Mesenchymal stem cell (in vitro differentiated cells and primary cell): Measurements from ENCODE around the gene HRK. TPM values are rescaled to one million over a fixed set of nuclear protein-coding genes. Genes with fewer than 3 reads are reported as not detected.

Source experiments
- DNase-seq: peaks from one replicate; pipeline ENCODE4 v3.0.0-alpha.2; 2013
- H2AFZ ChIP-seq: one replicate; pipeline ENCODE4 v1.6.1; 2013; ENCODE audit warnings: low read depth, mild to moderate bottlenecking, control low read depth, inconsistent platforms, low read length, moderate library complexity
- H2AK5ac ChIP-seq: 2 replicates; pipeline ENCODE4 v1.6.1; 2013; ENCODE audit warnings: low read length, moderate library complexity, mild to moderate bottlenecking, inconsistent platforms; ENCODE audit not compliant: severe bottlenecking
- H2BK120ac ChIP-seq: one replicate; pipeline ENCODE4 v1.6.1; 2013; ENCODE audit warnings: low read depth, mild to moderate bottlenecking, inconsistent platforms, low read length, moderate library complexity
- H2BK12ac ChIP-seq, 2 experiments: one replicate each; pipeline ENCODE4 v1.6.1; 2013; ENCODE audit warnings: inconsistent platforms in 2 of 2, low read length in 2 of 2, mild to moderate bottlenecking in 2 of 2, moderate library complexity in 2 of 2, control low read depth in 1 of 2
- H2BK15ac ChIP-seq: one replicate; pipeline ENCODE4 v1.6.1; 2013; ENCODE audit warnings: mild to moderate bottlenecking, low read depth, inconsistent platforms; ENCODE audit not compliant: poor library complexity, severe bottlenecking
- H2BK5ac ChIP-seq: 2 replicates; pipeline ENCODE4 v1.6.1; 2013; ENCODE audit warnings: low read depth, mild to moderate bottlenecking, low read length, control low read depth, inconsistent platforms; ENCODE audit not compliant: poor library complexity, severe bottlenecking
- H3K14ac ChIP-seq, 2 experiments: one replicate each; pipeline ENCODE4 v1.6.1; 2013; ENCODE audit warnings: inconsistent platforms in 2 of 2, low read length in 2 of 2, control low read depth in 1 of 2, mild to moderate bottlenecking in 1 of 2, moderate library complexity in 1 of 2
- H3K18ac ChIP-seq, 2 experiments: one replicate each; pipeline ENCODE4 v1.6.1; 2013; ENCODE audit warnings: inconsistent platforms in 2 of 2, low read length in 2 of 2, control low read depth in 1 of 2, low read depth in 1 of 2, mild to moderate bottlenecking in 1 of 2
- H3K23ac ChIP-seq, 2 experiments: one replicate each; pipeline ENCODE4 v1.6.1; 2013; ENCODE audit warnings: inconsistent platforms in 2 of 2, low read length in 2 of 2, mild to moderate bottlenecking in 2 of 2, moderate library complexity in 2 of 2, control low read depth in 1 of 2
- H3K27ac ChIP-seq: 2 replicates; pipeline ENCODE4 v1.5.1; 2013; ENCODE audit warnings: mild to moderate bottlenecking, moderate library complexity, low read length, control low read depth, inconsistent platforms; ENCODE audit not compliant: poor library complexity, severe bottlenecking
- H3K27me3 ChIP-seq, 2 experiments: 2 replicates each; pipeline versions ENCODE4 v1.6.1 to v1.7.0; 2013; ENCODE audit warnings: low read length in 2 of 2, mild to moderate bottlenecking in 2 of 2, moderate library complexity in 2 of 2, control low read depth in 1 of 2, inconsistent platforms in 1 of 2; ENCODE audit not compliant: control insufficient read depth in 1 of 2, insufficient read depth in 1 of 2
- H3K36me3 ChIP-seq, 2 experiments: 2 replicates each; pipeline versions ENCODE4 v1.6.1 to v1.7.0; 2013; ENCODE audit warnings: low read length in 2 of 2, control low read depth in 1 of 2, inconsistent platforms in 1 of 2, low read depth in 1 of 2, mild to moderate bottlenecking in 1 of 2; ENCODE audit not compliant: insufficient read depth in 2 of 2, control insufficient read depth in 1 of 2
- H3K4ac ChIP-seq, 2 experiments: one replicate each; pipeline ENCODE4 v1.6.1; 2013; ENCODE audit warnings: inconsistent platforms in 2 of 2, low read length in 2 of 2, mild to moderate bottlenecking in 2 of 2, moderate library complexity in 2 of 2, control low read depth in 1 of 2, low read depth in 1 of 2
- H3K4me1 ChIP-seq: 2 replicates; pipeline ENCODE4 v1.6.1; 2013; ENCODE audit warnings: low read depth, low read length, control low read depth; ENCODE audit not compliant: control insufficient read depth, insufficient read depth
- H3K4me2 ChIP-seq: 2 replicates; pipeline ENCODE4 v1.6.1; 2013; ENCODE audit warnings: low read length, mild to moderate bottlenecking, inconsistent platforms; ENCODE audit not compliant: poor library complexity, severe bottlenecking
- H3K4me3 ChIP-seq, 2 experiments: 2 replicates each; pipeline versions ENCODE4 v1.5.1 to v1.7.0; 2013; ENCODE audit warnings: low read length in 2 of 2, mild to moderate bottlenecking in 2 of 2, control low read depth in 1 of 2, low read depth in 1 of 2; ENCODE audit not compliant: insufficient read depth in 1 of 2
- H3K79me1 ChIP-seq: replicated peaks from 2 replicates; pipeline ENCODE4 v1.6.1; 2013; ENCODE audit warnings: mild to moderate bottlenecking, control low read depth, low read length, inconsistent platforms; ENCODE audit not compliant: poor library complexity, severe bottlenecking
- H3K9ac ChIP-seq: 2 replicates; pipeline ENCODE4 v1.7.0; 2013; ENCODE audit warnings: mild to moderate bottlenecking, low read length, moderate library complexity
- H3K9me3 ChIP-seq: 2 replicates; pipeline ENCODE4 v1.7.0; 2013; ENCODE audit warnings: mild to moderate bottlenecking, low read length; ENCODE audit not compliant: control insufficient read depth
- H4K8ac ChIP-seq: one replicate; pipeline ENCODE4 v1.6.1; 2013; ENCODE audit warnings: inconsistent platforms, mild to moderate bottlenecking, low read length, moderate library complexity
- H4K91ac ChIP-seq: one replicate; pipeline ENCODE4 v1.6.1; 2013; ENCODE audit warnings: mild to moderate bottlenecking, low read length, inconsistent platforms
- WGBS: methylation state at CpG from one replicate; pipeline ENCODE4 v1.1.7; 2013; ENCODE audit warnings: mixed read lengths; 5-methylcytosine and 5-hydroxymethylcytosine counted together
- polyA plus RNA-seq, 2 experiments: library from polyadenylated mRNA; stranded (reverse); fragments of 200-250 nt; gene quantifications; one replicate each; pipeline ENCODE4 v1.2.3, GENCODE V29; 2013

Gene HRK
- polyA plus RNA-seq (2013, experiment 1 of 2) = not detected
- not detected for polyA plus RNA-seq (2013, experiment 2 of 2)

DNA sequence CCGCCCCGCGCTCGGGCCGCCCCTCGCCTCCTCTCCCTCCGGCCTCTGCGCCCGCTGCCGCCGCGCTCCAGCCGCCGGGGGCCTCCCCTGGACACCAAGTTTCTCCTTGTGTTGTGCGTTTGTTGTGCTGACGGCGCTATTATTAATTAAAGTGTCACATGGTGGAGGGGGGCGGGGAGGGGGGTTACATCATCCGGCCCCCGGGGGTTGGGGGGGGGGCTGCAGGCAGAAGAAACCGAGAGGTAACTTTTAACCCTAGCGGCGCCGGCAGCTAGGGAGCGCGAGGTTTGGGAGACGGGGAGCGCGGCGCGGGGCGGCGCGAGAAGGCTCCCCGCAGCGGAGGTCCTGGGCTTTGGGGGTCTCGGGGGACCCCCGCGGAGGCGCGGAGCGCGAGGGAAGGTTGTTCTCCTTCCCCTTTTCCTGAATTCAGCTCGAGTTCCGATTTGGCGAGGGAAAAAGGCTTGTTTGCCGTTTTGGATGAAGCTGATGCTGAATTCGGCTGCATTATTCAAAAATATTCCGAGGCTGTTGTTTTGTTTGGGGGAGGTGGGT lies at the start of gene HRK:
Gene HRK, minus strand, starts transcription at position 117 of the 552 bp plus-strand sequence. CDS start 134 bp downstream, outside the sequence.
- H3K79me1 ChIP-seq = no peaks in the 10 kb centered on the region
- no peak within 1 kb of the TSS for H2AFZ ChIP-seq
- H4K91ac ChIP-seq = no peak within 1 kb of the TSS
- no peak within 1 kb of the TSS for H4K8ac ChIP-seq
- H3K9me3 ChIP-seq = no peaks in the 10 kb centered on the region
- H3K27ac ChIP-seq = no peak within 1 kb of the TSS
- H2AK5ac ChIP-seq = no peak within 1 kb of the TSS
- H3K9ac ChIP-seq = peak within 1 kb of the TSS; percentile 68
- H3K4me2 ChIP-seq = peak within 1 kb of the TSS; percentile 87
- no peak within 1 kb of the TSS for H3K18ac ChIP-seq
- H3K27me3 ChIP-seq = peaks cover 61 to 79% of the 10 kb centered on the region in 2 experiments
- H3K4me3 ChIP-seq = peak within 1 kb of the TSS; percentile 34 to 60
- no peak for DNase-seq
- H2BK15ac ChIP-seq = no peak within 1 kb of the TSS
- no peaks in the 10 kb centered on the region for H3K36me3 ChIP-seq
- no peak within 1 kb of the TSS for H3K23ac ChIP-seq
- H3K4me1 ChIP-seq = peaks cover 29% of the 10 kb centered on the region
- no peak within 1 kb of the TSS for H3K14ac ChIP-seq
- WGBS = 3% methylated on average over 44 of the region's 49 CpGs
- H2BK5ac ChIP-seq = no peak within 1 kb of the TSS
- no peak within 1 kb of the TSS for H2BK12ac ChIP-seq
- no peak within 1 kb of the TSS for H2BK120ac ChIP-seq
- H3K4ac ChIP-seq = no peak within 1 kb of the TSS

DNA sequence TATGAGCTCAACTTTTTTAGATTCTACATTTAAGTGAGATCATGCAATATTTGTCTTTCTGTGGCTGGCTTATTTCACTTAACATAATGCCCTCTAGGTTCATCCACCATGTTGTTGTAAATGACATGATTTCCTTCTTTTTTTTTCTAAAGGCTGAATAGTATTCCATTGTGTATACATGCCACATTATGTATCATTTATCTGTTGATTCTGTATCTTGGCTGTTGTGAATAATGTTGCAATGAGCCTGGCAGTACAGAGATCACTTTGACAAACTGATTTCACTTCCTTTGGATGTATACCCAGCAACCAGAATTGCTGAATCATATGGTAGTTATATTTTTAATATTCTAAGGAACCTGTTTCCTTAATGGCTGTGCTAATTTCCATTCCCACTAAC lies 48.6 kb upstream of the HRK start:
- no peaks in the 10 kb centered on the region for H3K9me3 ChIP-seq
- no peak overlapping the region for H3K27ac ChIP-seq
- peaks cover 4% of the 10 kb centered on the region for H3K4me1 ChIP-seq
- DNase-seq = no peak
- H2BK12ac ChIP-seq = no peak overlapping the region
- no peak overlapping the region for H2BK15ac ChIP-seq
- H2AFZ ChIP-seq = no peak overlapping the region
- H3K14ac ChIP-seq = no peak overlapping the region
- H4K91ac ChIP-seq = no peak overlapping the region
- H2BK120ac ChIP-seq = no peak overlapping the region
- H4K8ac ChIP-seq = no peak overlapping the region
- H3K79me1 ChIP-seq = peaks cover 40% of the 10 kb centered on the region
- H3K4ac ChIP-seq = no peak overlapping the region
- no peak overlapping the region for H2BK5ac ChIP-seq
- no peak overlapping the region for H3K4me3 ChIP-seq
- H3K36me3 ChIP-seq = peaks cover 12 to 45% of the 10 kb centered on the region in 2 experiments
- H3K27me3 ChIP-seq = no peaks in the 10 kb centered on the region
- no peak overlapping the region for H3K4me2 ChIP-seq
- no peak overlapping the region for H3K23ac ChIP-seq
- H2AK5ac ChIP-seq = no peak overlapping the region
- H3K9ac ChIP-seq = no peak overlapping the region
- H3K18ac ChIP-seq = no peak overlapping the region

DNA sequence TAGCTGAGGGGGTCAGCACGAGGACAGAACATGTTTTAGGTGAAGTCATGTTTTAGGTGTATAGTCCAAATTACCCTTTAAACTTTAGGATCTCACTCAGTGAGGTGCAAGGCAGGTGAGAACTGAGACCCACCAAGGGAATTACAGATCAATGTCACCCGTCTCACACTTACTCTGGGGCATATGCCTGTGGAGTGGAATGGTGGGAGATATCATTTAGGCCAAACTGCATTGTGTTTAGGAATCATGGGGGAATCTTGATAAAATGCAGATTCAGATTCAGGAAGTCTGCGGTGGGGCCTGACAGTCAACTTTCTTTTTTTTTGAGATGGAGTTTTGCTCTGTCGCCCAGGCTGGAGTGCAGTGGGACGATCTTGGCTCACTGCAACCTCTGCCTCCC lies 47.3 kb upstream of the HRK start:
- Histone ChIP-seq H3K4me1 (peaks cover 4% of the 10 kb centered on the region), H2BK15ac (no peak overlapping the region), H3K36me3 (peaks cover 12 to 37% of the 10 kb centered on the region in 2 experiments), H2AFZ (no peak overlapping the region), H4K8ac (no peak overlapping the region), H3K23ac (no peak overlapping the region), H3K27ac (no peak overlapping the region), H2BK5ac (no peak overlapping the region), H3K4me2 (no peak overlapping the region), H3K18ac (no peak overlapping the region), H3K9ac (no peak overlapping the region), H3K27me3 (no peaks in the 10 kb centered on the region), H3K4me3 (no peak overlapping the region), H2AK5ac (no peak overlapping the region), H2BK12ac (no peak overlapping the region), H3K9me3 (no peaks in the 10 kb centered on the region), H2BK120ac (no peak overlapping the region), H3K4ac (no peak overlapping the region), H3K14ac (no peak overlapping the region), H3K79me1 (peaks cover 37% of the 10 kb centered on the region), H4K91ac (no peak overlapping the region)
- WGBS = 99% methylated on average over 5 of the region's 5 CpGs
- DNase-seq = no peak

DNA sequence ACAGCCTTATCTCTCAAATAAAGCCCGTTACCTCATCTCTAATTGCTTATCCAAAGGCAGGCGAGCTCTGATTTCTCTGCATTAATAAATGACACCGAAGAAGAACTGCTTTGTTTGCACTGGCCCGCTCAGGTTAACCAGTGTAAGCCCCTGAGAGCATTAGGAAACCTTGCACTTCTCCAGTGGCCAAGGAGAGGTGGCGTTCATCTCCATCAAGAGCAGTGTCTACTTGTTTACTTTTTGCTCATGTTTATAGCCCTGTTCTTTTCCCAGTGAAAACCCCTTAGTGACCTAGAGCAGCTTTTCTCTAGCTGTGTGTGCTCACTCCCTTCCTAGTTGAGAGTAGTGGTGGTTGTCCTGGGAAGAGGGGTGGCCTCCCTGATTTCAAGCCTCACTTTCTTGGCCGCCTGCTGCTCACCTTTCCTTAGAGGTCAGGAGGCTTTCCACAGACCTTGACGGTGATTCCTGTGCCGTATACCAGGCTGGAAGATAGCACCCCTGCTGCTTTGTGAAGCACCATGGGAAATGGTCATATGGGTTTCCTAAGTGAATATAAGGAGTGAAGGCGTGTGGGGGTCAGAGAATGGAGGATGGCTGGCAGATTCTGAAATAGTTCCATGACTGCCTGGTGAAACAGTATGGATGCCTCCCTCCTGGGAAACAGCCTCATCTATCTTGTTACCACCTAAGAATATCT lies 46.2 kb upstream of the HRK start:
- DNase-seq = peak; percentile 14
- H3K4ac ChIP-seq = no peak overlapping the region
- H2BK15ac ChIP-seq = no peak overlapping the region
- no peak overlapping the region for H3K14ac ChIP-seq
- peaks cover 16 to 32% of the 10 kb centered on the region in 2 experiments for H3K36me3 ChIP-seq
- no peak overlapping the region for H2BK120ac ChIP-seq
- H3K27ac ChIP-seq = no peak overlapping the region
- H3K18ac ChIP-seq = peak overlapping the region in 1 of 2 experiments; percentile 78
- H3K79me1 ChIP-seq = peaks cover 36% of the 10 kb centered on the region
- H3K4me2 ChIP-seq = no peak overlapping the region
- WGBS = 77% methylated on average over 9 of the region's 9 CpGs
- no peaks in the 10 kb centered on the region for H3K9me3 ChIP-seq
- no peak overlapping the region for H2BK12ac ChIP-seq
- no peak overlapping the region for H3K9ac ChIP-seq
- no peak overlapping the region for H2BK5ac ChIP-seq
- H3K23ac ChIP-seq = no peak overlapping the region
- H2AK5ac ChIP-seq = no peak overlapping the region
- no peaks in the 10 kb centered on the region for H3K27me3 ChIP-seq
- peaks cover 4% of the 10 kb centered on the region for H3K4me1 ChIP-seq
- no peak overlapping the region for H4K91ac ChIP-seq
- H2AFZ ChIP-seq = no peak overlapping the region
- H4K8ac ChIP-seq = no peak overlapping the region
- H3K4me3 ChIP-seq = no peak overlapping the region
